K562 (cell line): ENCODE measurements around the gene RHOA. TPM values are rescaled to one million over a fixed set of nuclear protein-coding genes. Genes with fewer than 3 reads are reported as not detected.

ENCODE experiments used
- ATAC-seq: fragments of 200-7000 bp; cut with Tn5 transposase; 3 replicates; pipeline ENCODE4 v1.9.1; 2020; ENCODE audit warnings: moderate library complexity
- BruUV-seq: library from RNA; stranded (reverse); fragments of 400-500 nt; replicated peaks from 2 replicates; lab custom pipeline; 2021; lab: Mats Ljungman, UMichigan
- CTCF ChIA-PET: fragments of 300-600 bp; formaldehyde crosslinking; extraction: SDS; loops from one replicate; lab custom pipeline; 2021; ENCODE audit warnings: low intra/inter-chr PET ratio; lab: Yijun Ruan, JAX
- POLR2A ChIA-PET: fragments of 300-600, 350-650 bp; sonication (Branson Sonifier 250); formaldehyde crosslinking; extraction: SDS; loops from one replicate; lab custom pipeline; 2021; ENCODE audit warnings: antibody characterized with exemption, inconsistent platforms; lab: Yijun Ruan, JAX
- DNase-seq, 4 experiments: peaks; one replicate each; pipeline versions ENCODE4 v3.0.0 to v3.0.0-alpha.2; 2011 to 2018; ENCODE audit warnings: low spot score in 3 of 4, mixed read lengths in 3 of 4; ENCODE audit errors: extremely low read depth in 1 of 4
- FAIRE-seq: peaks from 2 replicates; lab custom pipeline; 2011; peaks lifted over from hg19 to GRCh38; lab: Jason Lieb, UNC
- H2AFZ ChIP-seq: 2 replicates; pipeline ENCODE4 v1.6.0; 2011; ENCODE audit warnings: low read depth, low read length, control low read depth, inconsistent platforms
- H3K27ac ChIP-seq: fragments of 200-600 bp; 3 replicates; pipeline ENCODE4 v1.8.0; 2011; ENCODE audit warnings: low read depth, mild to moderate bottlenecking, control low read depth, inconsistent platforms, low read length, moderate library complexity, mixed read lengths; ENCODE audit errors: extremely low read depth
- H3K27me3 ChIP-seq, 2 experiments: fragments of 300-600 bp in 1 of 2; 2 replicates in 1 of 2; 3 replicates in 1 of 2; pipeline versions ENCODE4 v1.6.0 to v1.8.0; 2011; ENCODE audit warnings: inconsistent platforms in 2 of 2, low read length in 2 of 2, mild to moderate bottlenecking in 1 of 2, mixed read lengths in 1 of 2, moderate library complexity in 1 of 2; ENCODE audit not compliant: control insufficient read depth in 2 of 2, insufficient read depth in 2 of 2
- H3K36me3 ChIP-seq: fragments of 300-600 bp; 3 replicates; pipeline ENCODE4 v1.8.0; 2011; ENCODE audit warnings: mild to moderate bottlenecking, low read length, inconsistent platforms; ENCODE audit not compliant: control insufficient read depth, insufficient read depth
- H3K4me1 ChIP-seq, 2 experiments: fragments of 200-600 bp in 1 of 2; replicated peaks in 1 of 2; 2 replicates in 1 of 2; 3 replicates in 1 of 2; pipeline versions ENCODE4 v1.5.1 to v1.8.0; 2011; ENCODE audit warnings: inconsistent platforms in 2 of 2, low read length in 2 of 2, mild to moderate bottlenecking in 1 of 2, mixed read lengths in 1 of 2, moderate library complexity in 1 of 2; ENCODE audit not compliant: control insufficient read depth in 2 of 2, insufficient read depth in 2 of 2
- H3K4me2 ChIP-seq: 2 replicates; pipeline ENCODE4 v1.6.1; 2011; ENCODE audit warnings: low read length, control low read depth, inconsistent platforms, mixed read lengths; ENCODE audit not compliant: insufficient read depth
- H3K4me3 ChIP-seq: fragments of 200-600 bp; sonication (generic), shearing (Covaris generic); 2 replicates; pipeline ENCODE4 v1.5.1; 2016; ENCODE audit warnings: control low read depth, inconsistent platforms
- H3K79me2 ChIP-seq: fragments of 200-600 bp; 3 replicates; pipeline ENCODE4 v1.8.0; 2011; ENCODE audit warnings: low read length, inconsistent platforms; ENCODE audit not compliant: control insufficient read depth, insufficient read depth
- H3K9ac ChIP-seq, 2 experiments: 2 replicates each; pipeline versions ENCODE4 v1.6.0 to v1.6.1; 2011; ENCODE audit warnings: low read depth in 2 of 2, low read length in 2 of 2, control low read depth in 1 of 2, inconsistent platforms in 1 of 2, mild to moderate bottlenecking in 1 of 2, mixed read lengths in 1 of 2; ENCODE audit not compliant: insufficient read depth in 1 of 2
- H3K9me1 ChIP-seq: one replicate; pipeline ENCODE4 v1.6.0; 2011; ENCODE audit warnings: inconsistent platforms, mild to moderate bottlenecking, low read length, moderate library complexity; ENCODE audit not compliant: control insufficient read depth, insufficient read depth
- H3K9me3 ChIP-seq: replicated peaks from 2 replicates; pipeline ENCODE4 v1.5.1; 2011; ENCODE audit warnings: low read depth, low read length, inconsistent platforms; ENCODE audit not compliant: control insufficient read depth, insufficient read depth
- H4K20me1 ChIP-seq: replicated peaks from 2 replicates; pipeline ENCODE4 v1.6.1; 2011; ENCODE audit warnings: low read length, inconsistent platforms, mixed read lengths; ENCODE audit not compliant: control insufficient read depth, insufficient read depth
- BCOR ChIP-seq: fragments of 450-650 bp; IDR thresholded peaks from 2 replicates; pipeline ENCODE4 v1.6.1; 2016
- ESRRA ChIP-seq: fragments of 450-650 bp; IDR thresholded peaks from 2 replicates; pipeline ENCODE4 v1.6.1; 2014; ENCODE audit warnings: low read depth, mild to moderate bottlenecking, moderate library complexity, borderline replicate concordance
- HDAC2 ChIP-seq: fragments of 450-650 bp; IDR thresholded peaks from 2 replicates; pipeline ENCODE4 v1.6.1; 2016; ENCODE audit warnings: mild to moderate bottlenecking
- KDM1A ChIP-seq, 2 experiments: fragments of 450-650 bp; IDR thresholded peaks; 2 replicates each; pipeline ENCODE4 v1.6.1; 2016; ENCODE audit warnings: mild to moderate bottlenecking in 2 of 2
- POLR2H ChIP-seq: IDR thresholded peaks from 2 replicates; pipeline ENCODE4 v1.6.1; 2016; ENCODE audit warnings: missing genetic modification characterization, low read depth, mild to moderate bottlenecking, control low read depth, missing compliant biosample characterization, moderate library complexity
- RBM25 ChIP-seq: fragments of 200-400 bp; formaldehyde crosslinking; IDR thresholded peaks from 2 replicates; pipeline ENCODE4 v1.6.1; 2018; ENCODE audit warnings: low read length, low read depth, moderate library complexity; ENCODE audit not compliant: severe bottlenecking
- RCOR1 ChIP-seq, 2 experiments: IDR thresholded peaks; 2 replicates each; pipeline ENCODE4 v1.6.1; 2012; ENCODE audit warnings: low read depth in 2 of 2, low read length in 2 of 2, borderline replicate concordance in 1 of 2, improper control_type of control experiment in 1 of 2
- TEAD2 ChIP-seq: fragments of 450-650 bp; IDR thresholded peaks from 2 replicates; pipeline ENCODE4 v1.6.1; 2016; ENCODE audit warnings: missing genetic modification characterization, control low read depth, missing compliant biosample characterization
- WGBS: fragments of 100-300 bp; shearing (Covaris generic); methylation state at CpG from one replicate; pipeline ENCODE4 v1.1.6; 2016; ENCODE audit warnings: low coverage, mixed read lengths; ENCODE audit not compliant: insufficient coverage; ENCODE audit errors: missing lambda C conversion rate; 5-methylcytosine and 5-hydroxymethylcytosine counted together
- in situ Hi-C: fragments of 300-500 bp; cut with MboI; formaldehyde crosslinking; loops from 4 replicates; pipeline ENCODE4 v1.15.0; 2018; ENCODE audit warnings: inconsistent platforms, mixed read lengths
- intact Hi-C: fragments of 100-400 bp; cut with micrococcal nuclease; formaldehyde crosslinking; loops from 2 replicates; pipeline ENCODE4 v1.14.2; 2022
- polyA plus RNA-seq, 8 experiments: library from polyadenylated mRNA; depleted of rRNA in 4 of 8; stranded (reverse) in 5 of 8; unstranded in 3 of 8; fragments of >200 nt; fragmentation: Nextera tagmentation in 2 of 8; fragmentation: Illumina TruSeq in 1 of 8; extraction: Ambion mirVana in 2 of 8; extraction: Trizol in 1 of 8; gene quantifications; 2 replicates each; pipeline versions ENCODE4 v1.2.1 to v1.2.3, GENCODE V29; 2011 to 2014; ENCODE audit warnings: inconsistent platforms in 1 of 8, missing spikeins in 1 of 8
- total RNA-seq, 7 experiments: library from RNA; depleted of rRNA in 6 of 7; stranded (reverse); fragments of >200 nt in 6 of 7; fragmentation: Illumina TruSeq in 2 of 7; extraction: Trizol in 2 of 7; gene quantifications; 2 replicates each; pipeline versions ENCODE4 v1.2.1 to v1.2.3, GENCODE V29; 2011 to 2021; ENCODE audit warnings: low replicate concordance in 1 of 7
- TF ChIP-seq, protein P1 (sequence below): fragments of 250-450 bp; sonication (Bioruptor Pico); IDR thresholded peaks from 2 replicates; pipeline ENCODE4 v1.9.0; 2021; ENCODE audit warnings: mild to moderate bottlenecking

The RHOA gene
- total and polyA plus RNA-seq, 9 of the 15 experiments (the other 6 are each of a cell fraction or from before 2014, with no cell fraction given) = 136 to 540 (median 236) TPM

- peaks cover 26% of the 10 kb centered on the region; the same call in 2 of the 3 replicates for H3K36me3 ChIP-seq
- FAIRE-seq = no peak
- DNase-seq = peak in 1 of 4 experiments; percentile 2
- H4K20me1 ChIP-seq = peaks cover 35% of the 10 kb centered on the region
- no peak overlapping the region for H2AFZ ChIP-seq
- H3K4me1 ChIP-seq = peaks cover 27 to 30% of the 10 kb centered on the region in 2 experiments; a peak in 4 of 5 replicates
- peak overlapping the region; percentile 96; the same call in 2 of the 3 replicates for H3K27ac ChIP-seq
- peak; percentile 41 to 75; a peak in 3 of 4 replicates for TF ChIP-seq KDM1A (IDR thresholded peaks at IDR 0.05)
- peak in 1 of 2 experiments; percentile 50; a peak in 2 of 4 replicates for TF ChIP-seq RCOR1 (IDR thresholded peaks at IDR 0.05; ENCODE audit: borderline replicate concordance in 1 of 2, low read depth in 2 of 2, low read length in 2 of 2)
- peak; percentile 92 for TF ChIP-seq BCOR
- peak; percentile 99 for TF ChIP-seq RBM25
- TF ChIP-seq HDAC2 = peak; percentile 79; the same call in 1 of the 2 replicates
- TF ChIP-seq TEAD2 = no peak
- TF ChIP-seq ESRRA = 0 out of 2 replicates have a peak, but pooled peaks have one; percentile 14
- 0 out of 2 replicates have a peak, but pooled peaks have one; percentile 24 for TF ChIP-seq POLR2H
- TF ChIP-seq, protein P1, sequence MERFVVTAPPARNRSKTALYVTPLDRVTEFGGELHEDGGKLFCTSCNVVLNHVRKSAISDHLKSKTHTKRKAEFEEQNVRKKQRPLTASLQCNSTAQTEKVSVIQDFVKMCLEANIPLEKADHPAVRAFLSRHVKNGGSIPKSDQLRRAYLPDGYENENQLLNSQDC (CRISPR knock-in tag) = no peak
- peaks cover 81% of the 10 kb centered on the region for H3K79me2 ChIP-seq
- no peaks in the 10 kb centered on the region for H3K9me1 ChIP-seq
- no peaks in the 10 kb centered on the region for H3K9me3 ChIP-seq
- H3K9ac ChIP-seq = peak overlapping the region; percentile 48 to 94; a peak in 3 of 4 replicates
- no peaks in the 10 kb centered on the region for H3K27me3 ChIP-seq
- intact Hi-C loops (no loop called here), in situ Hi-C loops (no loop called here)
- 3% methylated on average over 4 of the region's 4 CpGs for WGBS
- H3K4me2 ChIP-seq = peak overlapping the region; percentile 94
- POLR2A ChIA-PET = interaction anchor here (0.5 to 1.8 kb wide), 5 partner anchors 10 to 276 kb away, joined by 3 to 7 read pairs (median 3); partner anchors contain the start of gene USP4
- no peak for ATAC-seq
- H3K4me3 ChIP-seq = peak overlapping the region; percentile 91
- CTCF ChIA-PET = no interaction called here
- TSS peak; percentile 66 for BruUV-seq
Observed at GRCh38 chr3:49410066-49410845, 1.5 kb downstream of the RHOA start.
